GM18870 (cell line): ENCODE measurements around the gene LMO7.
A peak's percentile ranks its signal among the peaks of the same experiment; 100 is the strongest.
"Not testable (repeated sequence)": the region's sequence is repeated elsewhere in the genome, so short reads cannot be mapped to it uniquely, and the experiment has no call there.

Source experiments
- ATAC-seq: cut with Tn5 transposase; IDR thresholded peaks from one replicate; pipeline ENCODE4 v1.9.1; 2021; ENCODE audit warnings: moderate library complexity; ENCODE audit not compliant: unreplicated experiment

LMO7 gene

GRCh38 chr13:75647126-75647784 lies 11.1 kb downstream of the LMO7 start:
- peak; percentile 85 for ATAC-seq

GRCh38 chr13:75648446-75648845 lies 12.3 kb downstream of the LMO7 start:
- ATAC-seq = no peak

- ATAC-seq = no peak
These were observed 14.9 kb downstream of the LMO7 start for GRCh38 chr13:75651013-75651412.

GRCh38 chr13:75652726-75653125 lies 16.6 kb downstream of the LMO7 start:
- ATAC-seq = no peak

GRCh38 chr13:75656425-75656989 lies 20.4 kb downstream of the LMO7 start:
- ATAC-seq = no peak

- no peak for ATAC-seq
These were observed 21.0 kb downstream of the LMO7 start for GRCh38 chr13:75657111-75657510.

GRCh38 chr13:75660694-75661093 lies 24.6 kb downstream of the LMO7 start:
- ATAC-seq = no peak

- no peak for ATAC-seq
These were observed 25.3 kb downstream of the LMO7 start for GRCh38 chr13:75661443-75661842.

- no peak for ATAC-seq
These were observed 30.7 kb downstream of the LMO7 start for GRCh38 chr13:75666646-75667351.

- ATAC-seq = no peak
These were observed 33.6 kb downstream of the LMO7 start for GRCh38 chr13:75669706-75670105.

- no peak for ATAC-seq
These were observed 34.4 kb downstream of the LMO7 start for GRCh38 chr13:75670496-75670895.

GRCh38 chr13:75675421-75675820 lies 39.3 kb downstream of the LMO7 start:
- ATAC-seq = no peak

GRCh38 chr13:75679459-75679858 lies 43.3 kb downstream of the LMO7 start:
- ATAC-seq = no peak

- ATAC-seq = not testable (repeated sequence)
These were observed 44.1 kb downstream of the LMO7 start for GRCh38 chr13:75680251-75680650.

- no peak for ATAC-seq
These were observed 46.2 kb downstream of the LMO7 start for GRCh38 chr13:75682326-75682725.

- ATAC-seq = no peak
These were observed 49.1 kb downstream of the LMO7 start for GRCh38 chr13:75685239-75685697.

- no peak for ATAC-seq
These were observed 51.1 kb downstream of the LMO7 start for GRCh38 chr13:75687150-75687763.

- no peak for ATAC-seq
These were observed 53.6 kb downstream of the LMO7 start for GRCh38 chr13:75689686-75690085.

GRCh38 chr13:75690607-75691006 lies 54.5 kb downstream of the LMO7 start:
- no peak for ATAC-seq

GRCh38 chr13:75691183-75691582 lies 55.1 kb downstream of the LMO7 start:
- ATAC-seq = no peak

- no peak for ATAC-seq
These were observed 57.1 kb downstream of the LMO7 start for GRCh38 chr13:75693227-75693626.

- no peak for ATAC-seq
These were observed 58.6 kb downstream of the LMO7 start for GRCh38 chr13:75694722-75695121.
